ENCODE data around the gene PROM2.
A peak's percentile ranks its signal among the peaks of the same experiment; 100 is the strongest.

PROM2 gene

DNA sequence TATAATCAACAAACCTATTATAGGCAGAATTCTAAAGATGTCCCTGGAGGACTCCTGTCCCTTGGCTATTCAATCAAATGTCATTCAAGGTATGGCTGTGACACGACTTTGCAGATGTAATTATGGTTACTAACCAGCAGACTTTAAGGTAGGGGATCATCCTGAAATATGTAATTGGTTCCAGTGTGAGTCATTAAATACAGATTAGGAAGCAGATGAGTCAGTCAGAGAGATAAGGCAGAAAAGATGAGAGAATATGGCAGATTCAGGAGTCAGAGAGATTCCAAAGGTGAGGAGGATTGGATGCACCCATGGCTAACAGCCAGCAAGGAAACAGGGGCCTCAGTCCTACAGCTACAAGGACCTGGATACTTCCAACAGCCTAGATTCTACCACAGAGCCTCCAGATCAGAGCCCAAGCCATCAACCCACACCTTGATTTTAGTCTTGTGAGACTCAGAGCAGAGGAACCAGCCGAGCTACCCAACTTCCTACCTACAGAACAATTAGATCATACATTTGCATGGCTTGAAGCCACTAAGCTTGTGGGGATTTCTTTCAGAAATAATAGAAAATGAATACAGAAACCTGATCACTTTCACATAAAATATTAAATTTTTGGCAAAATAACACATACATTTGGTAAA lies 11.2 kb upstream of the PROM2 start:
- DNase-seq (ENCODE audit: low read depth in 2 of 2): no peak
- no peak overlapping the region for H3K4me3 ChIP-seq (replicated peaks in 1 of 2; ENCODE audit: low read depth in 2 of 2, low read length in 2 of 2)
- TF ChIP-seq, protein P1, sequence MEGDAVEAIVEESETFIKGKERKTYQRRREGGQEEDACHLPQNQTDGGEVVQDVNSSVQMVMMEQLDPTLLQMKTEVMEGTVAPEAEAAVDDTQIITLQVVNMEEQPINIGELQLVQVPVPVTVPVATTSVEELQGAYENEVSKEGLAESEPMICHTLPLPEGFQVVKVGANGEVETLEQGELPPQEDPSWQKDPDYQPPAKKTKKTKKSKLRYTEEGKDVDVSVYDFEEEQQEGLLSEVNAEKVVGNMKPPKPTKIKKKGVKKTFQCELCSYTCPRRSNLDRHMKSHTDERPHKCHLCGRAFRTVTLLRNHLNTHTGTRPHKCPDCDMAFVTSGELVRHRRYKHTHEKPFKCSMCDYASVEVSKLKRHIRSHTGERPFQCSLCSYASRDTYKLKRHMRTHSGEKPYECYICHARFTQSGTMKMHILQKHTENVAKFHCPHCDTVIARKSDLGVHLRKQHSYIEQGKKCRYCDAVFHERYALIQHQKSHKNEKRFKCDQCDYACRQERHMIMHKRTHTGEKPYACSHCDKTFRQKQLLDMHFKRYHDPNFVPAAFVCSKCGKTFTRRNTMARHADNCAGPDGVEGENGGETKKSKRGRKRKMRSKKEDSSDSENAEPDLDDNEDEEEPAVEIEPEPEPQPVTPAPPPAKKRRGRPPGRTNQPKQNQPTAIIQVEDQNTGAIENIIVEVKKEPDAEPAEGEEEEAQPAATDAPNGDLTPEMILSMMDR (IDR thresholded peaks at IDR 0.05; ENCODE audit: low read depth, low read length): no peak

DNA sequence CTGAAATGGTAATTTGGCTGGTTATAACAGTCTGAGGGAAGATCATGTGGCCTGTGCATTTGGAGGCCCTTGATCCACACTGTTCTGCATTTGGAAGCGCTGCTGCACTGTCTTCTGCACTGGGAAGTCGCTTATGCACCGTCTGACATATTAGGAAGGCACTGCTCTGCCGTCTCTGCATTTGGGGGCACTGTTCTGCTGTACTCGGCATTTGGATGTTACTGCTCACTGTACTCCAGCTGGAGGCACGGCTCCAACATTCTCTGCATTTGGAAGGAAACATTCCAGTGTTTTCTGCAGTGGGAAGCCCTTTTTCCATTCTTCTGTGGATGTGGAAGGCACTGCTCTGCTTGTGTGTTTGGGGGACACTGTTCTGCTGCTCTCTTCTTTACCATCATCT lies 9.6 kb upstream of the PROM2 start:
- TF ChIP-seq, protein P1 (IDR thresholded peaks at IDR 0.05; ENCODE audit: low read depth, low read length): no peak
- H3K4me3 ChIP-seq (replicated peaks in 1 of 2; ENCODE audit: low read depth in 2 of 2, low read length in 2 of 2): no peak overlapping the region
- DNase-seq (ENCODE audit: low read depth in 2 of 2): peak in 1 of 2 donors; percentile 17

DNA sequence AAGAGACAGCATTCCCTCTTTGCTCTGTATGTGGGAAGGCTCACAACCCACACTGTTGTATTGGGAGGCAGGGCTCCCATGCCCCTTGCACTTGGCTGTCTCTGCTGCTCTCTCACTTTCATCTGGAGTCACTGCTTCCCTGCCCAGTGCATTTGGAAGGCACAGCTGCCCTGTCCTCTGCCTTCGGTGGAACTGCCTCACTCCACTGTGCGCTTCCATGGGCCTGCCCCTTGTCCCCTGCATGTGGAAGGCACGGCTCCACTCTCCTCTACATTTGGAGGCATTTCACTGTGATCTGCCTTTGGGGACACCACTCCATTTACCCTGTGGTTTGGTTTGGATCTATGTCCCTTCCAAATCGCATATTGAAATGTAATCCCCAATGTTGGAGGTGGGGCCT lies 9.1 kb upstream of the PROM2 start:
- DNase-seq (ENCODE audit: low read depth in 2 of 2): no peak
- no peak overlapping the region for H3K4me3 ChIP-seq (replicated peaks in 1 of 2; ENCODE audit: low read depth in 2 of 2, low read length in 2 of 2)
- TF ChIP-seq, protein P1 (IDR thresholded peaks at IDR 0.05; ENCODE audit: low read depth, low read length): no peak

DNA sequence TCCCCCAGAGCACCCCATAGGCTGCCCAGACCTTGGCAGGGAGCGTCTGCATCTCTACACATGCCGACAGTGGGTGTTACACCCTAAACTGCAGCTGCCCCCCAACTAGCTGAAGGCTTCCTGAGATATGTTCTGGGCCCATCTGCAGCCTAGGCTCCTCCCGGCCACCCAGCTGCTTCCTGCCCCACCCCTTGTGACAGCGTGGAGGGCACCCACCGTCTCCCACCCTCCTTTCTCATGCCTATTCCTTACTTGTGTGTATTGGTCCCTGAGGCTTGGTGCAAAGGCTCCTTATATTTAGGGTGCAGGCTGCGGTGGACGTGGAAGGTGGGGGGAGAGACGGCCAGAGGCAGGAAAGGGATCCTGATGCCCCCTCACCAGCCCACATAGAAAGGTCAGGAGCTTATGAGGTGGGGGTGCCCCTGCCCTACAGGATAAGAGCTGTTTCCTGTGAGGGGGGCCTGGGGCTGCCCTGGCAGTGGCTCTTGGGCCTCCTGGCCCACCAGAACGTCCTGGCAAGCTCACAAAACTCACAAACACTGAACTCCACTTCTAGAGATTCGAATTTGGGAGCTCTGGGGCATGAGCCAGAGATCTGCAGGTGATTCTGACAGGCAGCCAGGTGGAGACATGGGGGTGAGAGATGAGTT lies 7.3 kb upstream of the PROM2 start:
- no peak for DNase-seq (ENCODE audit: low read depth in 2 of 2)
- no peak overlapping the region for H3K4me3 ChIP-seq (replicated peaks in 1 of 2; ENCODE audit: low read depth in 2 of 2, low read length in 2 of 2)
- TF ChIP-seq, protein P1 (IDR thresholded peaks at IDR 0.05; ENCODE audit: low read depth, low read length): no peak

DNA sequence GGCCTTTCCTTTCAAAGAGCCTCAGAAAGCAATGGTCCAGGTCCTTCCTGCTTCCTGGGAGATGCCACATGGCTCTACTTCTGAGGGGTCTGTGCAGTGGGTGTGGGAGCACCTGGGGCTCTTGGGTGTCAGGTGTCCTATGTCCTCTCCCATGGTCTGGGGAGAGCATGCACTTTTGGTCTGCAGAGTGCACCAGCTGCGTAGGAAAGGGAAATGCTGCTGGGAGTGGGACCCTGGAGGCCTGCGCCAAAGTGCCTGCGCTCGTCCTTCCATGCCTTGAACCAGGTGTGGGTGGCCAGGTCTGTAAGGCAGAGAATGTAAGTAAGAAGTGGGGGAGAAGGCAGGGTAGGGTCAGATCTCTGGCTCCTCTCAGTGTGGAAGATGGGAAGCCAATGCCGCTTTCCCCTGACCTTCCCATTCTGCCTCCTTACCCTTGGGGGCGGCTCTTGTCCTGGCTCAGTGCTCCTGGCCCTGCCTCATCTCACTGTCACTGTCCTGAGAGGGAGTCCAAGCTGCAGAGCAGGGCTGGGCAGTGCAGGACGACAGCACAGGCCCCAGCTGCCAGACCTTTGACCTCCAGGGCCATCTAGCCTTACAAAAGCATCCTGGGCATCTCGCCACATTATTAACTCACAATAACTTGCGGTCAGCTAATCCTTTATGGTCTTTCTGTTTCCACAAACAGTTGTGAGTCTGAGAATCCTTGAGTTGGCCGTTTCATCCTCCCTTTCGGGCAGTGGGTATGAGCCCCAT lies 6.6 kb upstream of the PROM2 start:
- no peak for DNase-seq (ENCODE audit: low read depth in 2 of 2)
- TF ChIP-seq, protein P1 (IDR thresholded peaks at IDR 0.05; ENCODE audit: low read depth, low read length): no peak
- H3K4me3 ChIP-seq (replicated peaks in 1 of 2; ENCODE audit: low read depth in 2 of 2, low read length in 2 of 2): no peak overlapping the region

DNA sequence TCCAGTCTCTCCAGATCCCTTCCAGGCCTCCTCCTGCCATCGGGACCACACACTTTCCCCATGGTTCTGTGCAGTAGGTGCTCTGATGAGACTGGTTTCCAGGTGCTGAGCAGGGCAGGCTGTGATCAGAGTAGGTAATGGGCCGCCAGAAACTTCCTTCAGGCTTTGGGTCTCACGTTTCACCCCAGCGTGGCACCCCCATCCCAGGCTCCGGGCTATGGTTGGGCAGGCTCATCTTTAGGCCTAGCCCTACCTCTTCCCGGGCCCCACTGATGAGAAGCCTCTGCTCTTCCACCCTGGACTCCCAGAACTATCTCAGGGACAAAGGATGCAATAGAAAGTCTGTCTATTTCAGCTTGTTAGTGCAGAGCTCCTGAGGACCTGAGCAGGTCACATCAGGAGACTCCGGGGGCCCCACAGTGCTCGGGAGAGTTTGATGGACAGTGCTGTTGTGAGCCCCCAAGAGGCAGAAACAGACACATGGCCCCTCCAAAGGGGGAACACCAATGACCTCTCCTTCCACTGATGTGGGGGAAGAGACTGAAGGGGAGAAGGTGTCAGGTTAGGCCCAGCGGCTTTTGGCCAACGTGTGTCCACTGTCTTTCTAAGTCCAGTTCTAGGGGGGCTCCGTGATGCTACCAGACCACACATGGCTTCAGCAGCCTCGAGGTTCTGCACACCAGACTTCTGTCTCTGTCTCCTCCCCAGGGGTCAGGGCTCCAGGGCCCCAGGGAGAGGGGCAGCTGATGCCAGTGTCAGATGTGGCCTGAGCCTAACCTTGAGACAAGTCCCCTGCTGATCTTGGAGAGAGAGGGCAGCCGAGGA lies 5.8 kb upstream of the PROM2 start:
- TF ChIP-seq, protein P1 (IDR thresholded peaks at IDR 0.05; ENCODE audit: low read depth, low read length): no peak
- DNase-seq (ENCODE audit: low read depth in 2 of 2): no peak
- H3K4me3 ChIP-seq (replicated peaks in 1 of 2; ENCODE audit: low read depth in 2 of 2, low read length in 2 of 2): no peak overlapping the region

Measured in cardiac fibroblast (primary cell).